HUES48 (cell line): ENCODE data around the gene GRM4.

Experiments
- H3K27ac ChIP-seq: one replicate; pipeline ENCODE4 v1.7.0; 2013; ENCODE audit warnings: low read depth, low read length, inconsistent platforms
- H3K27me3 ChIP-seq: 2 replicates; pipeline ENCODE4 v1.6.1; 2013; ENCODE audit warnings: mild to moderate bottlenecking, low read length; ENCODE audit not compliant: control insufficient read depth, insufficient read depth
- H3K36me3 ChIP-seq: 2 replicates; pipeline ENCODE4 v1.6.1; 2013; ENCODE audit warnings: low read length; ENCODE audit not compliant: control insufficient read depth, insufficient read depth
- H3K4me1 ChIP-seq: 2 replicates; pipeline ENCODE4 v1.6.1; 2013; ENCODE audit warnings: mild to moderate bottlenecking, low read length; ENCODE audit not compliant: control insufficient read depth, insufficient read depth
- H3K4me3 ChIP-seq: 2 replicates; pipeline ENCODE4 v1.5.1; 2013; ENCODE audit warnings: mild to moderate bottlenecking, low read depth, low read length
- H3K9ac ChIP-seq: 2 replicates; pipeline ENCODE4 v1.6.1; 2013; ENCODE audit warnings: mild to moderate bottlenecking, low read depth, low read length, moderate library complexity
- H3K9me3 ChIP-seq: 2 replicates; pipeline ENCODE4 v1.6.1; 2013; ENCODE audit warnings: low read length; ENCODE audit not compliant: control insufficient read depth, insufficient read depth

GRM4 gene

GRCh38 chr6:34147906-34148630, 2.2 kb upstream of the GRM4 start:
- no peaks in the 10 kb centered on the region for H3K9me3 ChIP-seq
- H3K36me3 ChIP-seq = no peaks in the 10 kb centered on the region
- H3K27ac ChIP-seq = no peak overlapping the region
- no peak overlapping the region for H3K4me3 ChIP-seq
- no peak overlapping the region for H3K9ac ChIP-seq
- H3K4me1 ChIP-seq = peaks cover 48% of the 10 kb centered on the region
- peaks cover 59% of the 10 kb centered on the region for H3K27me3 ChIP-seq

DNA sequence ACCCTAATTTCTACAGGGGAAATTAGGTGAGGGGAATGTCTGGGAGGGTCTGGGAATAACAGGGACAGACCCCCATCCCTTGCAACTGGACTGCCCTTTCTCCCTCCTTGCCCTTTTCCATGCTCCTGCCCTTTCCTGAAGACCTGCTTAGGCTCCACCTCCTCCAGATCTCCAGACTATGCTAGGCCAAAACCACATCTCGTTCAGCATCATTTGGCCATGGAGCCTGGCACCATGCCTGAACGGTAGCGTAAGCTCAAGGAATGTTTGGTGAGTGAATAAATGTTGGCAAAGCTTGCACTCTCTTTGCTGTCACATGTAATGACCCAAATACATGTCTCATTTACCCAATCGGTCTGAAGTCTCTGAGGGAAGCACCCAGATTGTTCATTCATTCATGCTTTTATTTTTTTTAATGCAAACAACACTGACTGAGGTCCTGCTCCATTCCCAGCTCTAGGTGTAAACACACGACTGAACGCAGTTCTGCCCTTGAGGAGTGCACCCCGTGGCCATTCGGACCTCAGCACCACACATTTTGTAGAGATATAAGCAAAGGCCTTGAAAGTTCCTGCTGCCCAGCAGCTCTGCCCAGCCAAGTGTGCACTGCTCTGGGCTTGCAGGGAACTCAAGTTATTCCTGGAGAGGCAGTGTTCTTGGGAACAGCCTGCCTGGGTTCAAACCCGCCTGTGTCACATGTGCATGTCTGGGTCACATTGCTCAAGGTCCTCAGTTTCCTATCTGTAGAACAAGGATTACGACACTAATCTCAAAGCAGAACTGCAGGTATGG, 1.1 kb upstream of the GRM4 start:
- Histone ChIP-seq H3K9ac (no peak overlapping the region), H3K4me1 (peaks cover 53% of the 10 kb centered on the region), H3K27ac (no peak overlapping the region), H3K4me3 (no peak overlapping the region), H3K9me3 (no peaks in the 10 kb centered on the region), H3K36me3 (no peaks in the 10 kb centered on the region), H3K27me3 (peaks cover 53% of the 10 kb centered on the region)

GRCh38 chr6:34145161-34146020, 496 bp downstream of the GRM4 start:
- no peak overlapping the region; the same call in 1 of the 2 replicates for H3K9ac ChIP-seq
- H3K27ac ChIP-seq = peak overlapping the region; percentile 38

DNA sequence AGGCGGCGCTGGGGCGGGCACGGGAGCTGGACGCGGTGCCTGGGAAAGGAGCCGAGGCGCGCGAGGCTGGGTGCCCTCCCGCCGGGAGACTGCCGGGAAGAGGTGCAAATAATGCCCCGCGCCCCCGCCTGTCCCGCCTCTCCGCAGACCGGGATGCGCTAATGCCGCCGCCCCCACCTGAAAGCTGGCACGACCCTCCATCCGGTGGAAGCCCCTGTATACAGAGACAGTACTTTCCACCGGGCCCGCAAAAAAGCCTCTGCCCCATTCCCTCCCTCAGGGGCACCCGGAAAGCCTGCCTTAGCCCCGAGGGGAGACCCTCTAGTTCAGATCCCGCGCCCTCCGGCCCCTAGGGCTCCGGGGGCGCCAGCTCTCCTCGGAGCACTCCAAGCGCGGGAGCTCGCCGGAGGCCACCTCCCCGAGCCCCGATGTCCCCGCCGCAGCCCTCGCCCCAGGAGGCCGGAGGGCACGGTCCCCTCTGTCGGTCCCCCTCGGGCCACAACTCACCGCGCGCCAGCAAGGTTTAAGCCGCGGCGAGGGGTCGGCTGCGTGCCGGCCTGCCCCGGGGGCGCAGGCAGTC, 1.2 kb downstream of the GRM4 start:
- peaks cover 47% of the 10 kb centered on the region for H3K4me1 ChIP-seq
- no peak overlapping the region for H3K9ac ChIP-seq
- no peaks in the 10 kb centered on the region for H3K9me3 ChIP-seq
- H3K36me3 ChIP-seq = no peaks in the 10 kb centered on the region
- H3K27me3 ChIP-seq = peaks cover 38% of the 10 kb centered on the region
- H3K27ac ChIP-seq = no peak overlapping the region
- peak overlapping the region; percentile 77 for H3K4me3 ChIP-seq

More at GRCh38 chr6:34145161-34146020, 496 bp downstream of the GRM4 start:
- peaks cover 39% of the 10 kb centered on the region for H3K27me3 ChIP-seq
- H3K36me3 ChIP-seq = no peaks in the 10 kb centered on the region
- H3K9me3 ChIP-seq = no peaks in the 10 kb centered on the region
- H3K4me1 ChIP-seq = peaks cover 53% of the 10 kb centered on the region
- H3K4me3 ChIP-seq = peak overlapping the region; percentile 77

DNA sequence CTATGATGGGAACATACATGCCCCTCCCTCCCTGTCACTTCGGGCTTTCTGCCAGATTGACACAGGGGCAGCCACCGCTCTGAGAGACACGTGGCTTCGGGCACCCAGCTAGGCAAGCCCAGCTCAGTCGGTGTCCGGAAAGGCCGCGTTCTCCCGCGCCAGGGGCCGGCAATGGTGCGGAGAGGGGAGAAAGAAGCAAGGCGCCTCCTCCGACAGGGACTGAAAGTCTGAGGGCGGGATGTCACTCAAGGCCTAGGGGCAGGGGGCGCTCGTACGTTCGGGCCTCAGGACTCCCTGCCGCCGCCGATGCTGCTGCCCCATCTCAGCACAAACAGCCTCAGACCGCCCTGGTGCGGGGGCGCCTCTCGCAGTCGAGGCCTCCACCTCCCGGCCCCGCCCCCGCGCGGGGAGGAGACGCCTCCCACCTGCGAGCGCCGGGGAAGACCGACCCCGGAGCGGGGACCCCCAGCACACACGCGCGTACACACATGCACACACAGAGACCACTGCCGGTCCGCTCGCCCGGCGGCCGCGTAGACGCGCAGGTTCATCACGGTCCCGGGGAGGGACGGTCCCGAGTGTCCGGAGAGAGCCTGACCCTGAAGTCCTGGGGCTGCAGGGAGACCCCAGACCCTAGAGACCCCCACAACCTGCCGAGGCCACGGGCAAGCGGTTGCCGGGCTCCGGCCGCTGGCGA, 1.9 kb downstream of the GRM4 start:
- Histone ChIP-seq H3K36me3 (no peaks in the 10 kb centered on the region), H3K27me3 (peaks cover 38% of the 10 kb centered on the region), H3K27ac (no peak overlapping the region), H3K9me3 (no peaks in the 10 kb centered on the region), H3K4me1 (peaks cover 47% of the 10 kb centered on the region), H3K4me3 (peak overlapping the region; percentile 77), H3K9ac (no peak overlapping the region)

DNA sequence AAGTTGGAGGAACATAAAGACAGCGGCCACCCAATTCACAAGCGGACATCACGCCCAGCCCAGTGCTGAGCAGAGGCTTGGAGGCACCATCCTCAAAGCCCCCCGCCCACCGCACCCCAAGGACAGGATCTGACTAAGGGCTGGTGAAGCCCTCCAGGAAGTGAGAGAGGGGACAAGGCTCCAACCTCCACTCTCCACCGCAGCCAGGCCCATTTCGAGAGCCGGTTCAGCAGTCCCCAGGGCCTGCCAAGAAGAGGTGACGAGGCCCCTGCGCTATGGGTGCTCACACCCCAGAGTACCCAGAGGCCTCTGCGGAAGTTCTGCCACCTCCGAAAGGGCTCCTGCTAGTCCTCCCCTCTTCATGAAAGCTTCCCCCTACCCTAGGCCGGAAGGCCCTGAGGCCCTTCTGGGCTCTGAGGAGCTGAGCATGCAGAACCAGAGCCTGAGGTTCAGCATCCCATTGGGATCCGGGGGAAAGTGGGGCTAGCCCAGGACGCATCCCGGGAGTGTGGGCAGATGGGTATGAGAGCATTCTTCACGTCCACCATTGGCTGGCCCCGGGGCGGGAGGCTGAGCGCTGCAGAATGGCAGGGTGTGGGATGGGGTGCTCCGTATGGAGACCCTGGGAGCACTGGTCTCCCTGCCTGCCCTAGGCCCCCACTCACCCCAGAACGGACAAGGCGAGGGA, 2.5 kb downstream of the GRM4 start:
- Histone ChIP-seq H3K9ac (no peak overlapping the region), H3K36me3 (no peaks in the 10 kb centered on the region), H3K4me3 (peak overlapping the region; percentile 77), H3K27ac (no peak overlapping the region), H3K9me3 (no peaks in the 10 kb centered on the region), H3K27me3 (peaks cover 38% of the 10 kb centered on the region), H3K4me1 (peaks cover 47% of the 10 kb centered on the region)

GRCh38 chr6:34142061-34142998, 3.6 kb downstream of the GRM4 start:
- Histone ChIP-seq H3K4me1 (peaks cover 50% of the 10 kb centered on the region), H3K9me3 (no peaks in the 10 kb centered on the region), H3K27me3 (peaks cover 35% of the 10 kb centered on the region), H3K27ac (no peak overlapping the region), H3K9ac (no peak overlapping the region), H3K4me3 (no peak overlapping the region), H3K36me3 (no peaks in the 10 kb centered on the region)

- H3K4me1 ChIP-seq = peaks cover 60% of the 10 kb centered on the region
- H3K36me3 ChIP-seq = no peaks in the 10 kb centered on the region
- H3K9ac ChIP-seq = no peak overlapping the region
- no peaks in the 10 kb centered on the region for H3K9me3 ChIP-seq
- no peak overlapping the region for H3K27ac ChIP-seq
- peaks cover 19% of the 10 kb centered on the region for H3K27me3 ChIP-seq
- no peak overlapping the region for H3K4me3 ChIP-seq
These were observed 5.8 kb downstream of the GRM4 start for GRCh38 chr6:34140075-34140474.

- Histone ChIP-seq H3K27ac (peak overlapping the region; percentile 69), H3K4me3 (no peak overlapping the region), H3K36me3 (no peaks in the 10 kb centered on the region), H3K4me1 (peaks cover 63% of the 10 kb centered on the region), H3K27me3 (peaks cover 12% of the 10 kb centered on the region), H3K9me3 (no peaks in the 10 kb centered on the region), H3K9ac (peak overlapping the region; percentile 20; the same call in 1 of the 2 replicates)
These were observed 6.9 kb downstream of the GRM4 start for GRCh38 chr6:34138914-34139510.
